Measurements from ENCODE around the gene HMGN4.

DNA sequence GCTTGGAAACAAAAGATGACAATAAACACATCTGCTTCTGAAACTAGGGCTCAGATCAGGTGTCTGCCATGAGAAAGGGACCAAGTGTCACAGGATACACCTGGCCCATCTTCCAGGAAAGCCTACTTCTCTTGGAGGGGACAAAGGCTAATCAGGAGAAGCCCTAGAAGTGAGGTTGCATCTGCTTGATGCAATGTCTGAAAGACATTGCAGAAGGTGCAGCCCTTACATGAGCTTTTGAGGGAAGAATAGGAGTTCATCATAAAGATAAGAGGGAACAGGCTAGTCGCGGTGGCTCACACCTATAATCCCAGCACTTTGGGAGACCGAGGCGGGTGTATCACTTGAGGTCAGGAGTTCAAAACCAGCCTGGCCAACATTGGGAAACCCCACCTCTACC lies 40.6 kb upstream of the HMGN4 start:
- TF ChIP-seq, protein P1, sequence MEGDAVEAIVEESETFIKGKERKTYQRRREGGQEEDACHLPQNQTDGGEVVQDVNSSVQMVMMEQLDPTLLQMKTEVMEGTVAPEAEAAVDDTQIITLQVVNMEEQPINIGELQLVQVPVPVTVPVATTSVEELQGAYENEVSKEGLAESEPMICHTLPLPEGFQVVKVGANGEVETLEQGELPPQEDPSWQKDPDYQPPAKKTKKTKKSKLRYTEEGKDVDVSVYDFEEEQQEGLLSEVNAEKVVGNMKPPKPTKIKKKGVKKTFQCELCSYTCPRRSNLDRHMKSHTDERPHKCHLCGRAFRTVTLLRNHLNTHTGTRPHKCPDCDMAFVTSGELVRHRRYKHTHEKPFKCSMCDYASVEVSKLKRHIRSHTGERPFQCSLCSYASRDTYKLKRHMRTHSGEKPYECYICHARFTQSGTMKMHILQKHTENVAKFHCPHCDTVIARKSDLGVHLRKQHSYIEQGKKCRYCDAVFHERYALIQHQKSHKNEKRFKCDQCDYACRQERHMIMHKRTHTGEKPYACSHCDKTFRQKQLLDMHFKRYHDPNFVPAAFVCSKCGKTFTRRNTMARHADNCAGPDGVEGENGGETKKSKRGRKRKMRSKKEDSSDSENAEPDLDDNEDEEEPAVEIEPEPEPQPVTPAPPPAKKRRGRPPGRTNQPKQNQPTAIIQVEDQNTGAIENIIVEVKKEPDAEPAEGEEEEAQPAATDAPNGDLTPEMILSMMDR (IDR thresholded peaks at IDR 0.05; ENCODE audit: insufficient read depth, low read length), result no peak
- TF ChIP-seq, protein P2, sequence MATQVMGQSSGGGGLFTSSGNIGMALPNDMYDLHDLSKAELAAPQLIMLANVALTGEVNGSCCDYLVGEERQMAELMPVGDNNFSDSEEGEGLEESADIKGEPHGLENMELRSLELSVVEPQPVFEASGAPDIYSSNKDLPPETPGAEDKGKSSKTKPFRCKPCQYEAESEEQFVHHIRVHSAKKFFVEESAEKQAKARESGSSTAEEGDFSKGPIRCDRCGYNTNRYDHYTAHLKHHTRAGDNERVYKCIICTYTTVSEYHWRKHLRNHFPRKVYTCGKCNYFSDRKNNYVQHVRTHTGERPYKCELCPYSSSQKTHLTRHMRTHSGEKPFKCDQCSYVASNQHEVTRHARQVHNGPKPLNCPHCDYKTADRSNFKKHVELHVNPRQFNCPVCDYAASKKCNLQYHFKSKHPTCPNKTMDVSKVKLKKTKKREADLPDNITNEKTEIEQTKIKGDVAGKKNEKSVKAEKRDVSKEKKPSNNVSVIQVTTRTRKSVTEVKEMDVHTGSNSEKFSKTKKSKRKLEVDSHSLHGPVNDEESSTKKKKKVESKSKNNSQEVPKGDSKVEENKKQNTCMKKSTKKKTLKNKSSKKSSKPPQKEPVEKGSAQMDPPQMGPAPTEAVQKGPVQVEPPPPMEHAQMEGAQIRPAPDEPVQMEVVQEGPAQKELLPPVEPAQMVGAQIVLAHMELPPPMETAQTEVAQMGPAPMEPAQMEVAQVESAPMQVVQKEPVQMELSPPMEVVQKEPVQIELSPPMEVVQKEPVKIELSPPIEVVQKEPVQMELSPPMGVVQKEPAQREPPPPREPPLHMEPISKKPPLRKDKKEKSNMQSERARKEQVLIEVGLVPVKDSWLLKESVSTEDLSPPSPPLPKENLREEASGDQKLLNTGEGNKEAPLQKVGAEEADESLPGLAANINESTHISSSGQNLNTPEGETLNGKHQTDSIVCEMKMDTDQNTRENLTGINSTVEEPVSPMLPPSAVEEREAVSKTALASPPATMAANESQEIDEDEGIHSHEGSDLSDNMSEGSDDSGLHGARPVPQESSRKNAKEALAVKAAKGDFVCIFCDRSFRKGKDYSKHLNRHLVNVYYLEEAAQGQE (IDR thresholded peaks at IDR 0.05; ENCODE audit: insufficient replicate concordance, low read depth), result no peak
